CD4-positive, alpha-beta memory T cell (primary cell): ENCODE results near the gene ELMOD3. TPM values are rescaled to one million over a fixed set of nuclear protein-coding genes. Genes with fewer than 3 reads are reported as not detected.
"Not testable (repeated sequence)": the region's sequence is repeated elsewhere in the genome, so short reads cannot be mapped to it uniquely, and the experiment has no call there.

Experiments
- CTCF ChIA-PET: fragments of 350-600 bp; sonication (Branson Sonifier 250); formaldehyde crosslinking; loops from one replicate; lab custom pipeline; 2021; ENCODE audit warnings: inconsistent platforms; ENCODE audit not compliant: partially characterized antibody; lab: Charles Lee
- POLR2A ChIA-PET: fragments of 350-600 bp; sonication (Branson Sonifier 250); formaldehyde crosslinking; loops from one replicate; lab custom pipeline; 2021; ENCODE audit not compliant: partially characterized antibody; lab: Charles Lee
- DNase-seq, 5 donors: peaks; one replicate each; pipeline versions ENCODE4 v3.0.0 to v3.0.0-alpha.2; 2020 to 2022; ENCODE audit warnings: mixed read lengths in 1 of 5
- H3K27ac ChIP-seq: one replicate; pipeline ENCODE4 v1.7.0; 2013; ENCODE audit warnings: low read depth, low read length
- H3K27me3 ChIP-seq: 2 replicates; pipeline ENCODE4 v1.7.0; 2013; ENCODE audit warnings: mild to moderate bottlenecking, low read length, moderate library complexity; ENCODE audit not compliant: insufficient read depth
- H3K36me3 ChIP-seq: 2 replicates; pipeline ENCODE4 v1.7.0; 2013; ENCODE audit warnings: mild to moderate bottlenecking, low read length, moderate library complexity; ENCODE audit not compliant: insufficient read depth
- H3K4me1 ChIP-seq: 2 replicates; pipeline ENCODE4 v1.7.0; 2013; ENCODE audit warnings: mild to moderate bottlenecking, low read length, moderate library complexity; ENCODE audit not compliant: insufficient read depth
- H3K4me3 ChIP-seq, 2 donors: one replicate each; pipeline ENCODE4 v1.7.0; 2013; ENCODE audit warnings: low read length in 2 of 2, mild to moderate bottlenecking in 1 of 2
- H3K9me3 ChIP-seq, 2 donors: one replicate each; pipeline ENCODE4 v1.7.0; 2013; ENCODE audit warnings: low read length in 2 of 2, control low read depth in 1 of 2; ENCODE audit not compliant: control insufficient read depth in 1 of 2
- H3K27ac Mint-ChIP-seq, 7 donors: one replicate each; pipeline ENCODE4 v1.8.0; 2020 to 2021; ENCODE audit warnings: mixed read lengths in 7 of 7, mild to moderate bottlenecking in 6 of 7, inconsistent platforms in 3 of 7, moderate library complexity in 3 of 7
- H3K27me3 Mint-ChIP-seq, 2 donors: one replicate each; pipeline ENCODE4 v1.8.0; 2020 to 2021; ENCODE audit warnings: mixed read lengths in 2 of 2
- H3K36me3 Mint-ChIP-seq, 2 donors: one replicate each; pipeline ENCODE4 v1.8.0; 2020 to 2021; ENCODE audit warnings: mixed read lengths in 2 of 2, inconsistent platforms in 1 of 2, mild to moderate bottlenecking in 1 of 2
- H3K4me1 Mint-ChIP-seq, 4 donors: one replicate each; pipeline ENCODE4 v1.8.0; 2020 to 2021; ENCODE audit warnings: mixed read lengths in 4 of 4, mild to moderate bottlenecking in 1 of 4
- H3K4me3 Mint-ChIP-seq, 8 donors: one replicate each; pipeline ENCODE4 v1.8.0; 2020 to 2021; ENCODE audit warnings: mixed read lengths in 8 of 8, mild to moderate bottlenecking in 7 of 8, moderate library complexity in 6 of 8, inconsistent platforms in 3 of 8
- H3K9me3 Mint-ChIP-seq, 8 donors: one replicate each; pipeline ENCODE4 v1.8.0; 2020 to 2021; ENCODE audit warnings: mixed read lengths in 8 of 8, mild to moderate bottlenecking in 5 of 8, inconsistent platforms in 3 of 8, moderate library complexity in 1 of 8
- intact Hi-C: fragments of 100-400 bp; cut with micrococcal nuclease; formaldehyde crosslinking; loops from one replicate; pipeline ENCODE4 v1.15.1; 2023
- polyA plus RNA-seq, 2 donors: library from polyadenylated mRNA; unstranded; fragments of 300-500 nt; fragmentation: Illumina TruSeq; gene quantifications; one replicate each; pipeline ENCODE4 v1.2.3, GENCODE V29; 2021
- total RNA-seq, 2 experiments: library from RNA; stranded (reverse); gene quantifications; one replicate each; pipeline ENCODE4 v1.2.3, GENCODE V29; 2021

The ELMOD3 gene
- total and polyA plus RNA-seq, 4 experiments from 2014 or later, result 10.1 to 33.2 (median 20.5) TPM

GRCh38 chr2:85378257-85378656, 23.7 kb downstream of the ELMOD3 start:
- Mint-ChIP-seq H3K4me1 (peaks cover 0 to 2% (median 0%) of the 10 kb centered on the region in 4 donors), H3K9me3 (peaks cover 0 to 6% (median 0%) of the 10 kb centered on the region in 8 donors), H3K27me3 (no peaks in the 10 kb centered on the region), H3K36me3 (peaks cover 53 to 54% of the 10 kb centered on the region in 2 donors), H3K27ac (no peak overlapping the region), H3K4me3 (no peak overlapping the region)
- ChIA-PET CTCF (no interaction called here), POLR2A (no interaction called here)
- Histone ChIP-seq H3K4me3 (no peak overlapping the region), H3K36me3 (peaks cover 5% of the 10 kb centered on the region), H3K4me1 (no peaks in the 10 kb centered on the region), H3K27ac (no peak overlapping the region), H3K9me3 (no peaks in the 10 kb centered on the region), H3K27me3 (no peaks in the 10 kb centered on the region)
- no peak for DNase-seq
- intact Hi-C loops, result no loop called here

- Mint-ChIP-seq H3K27ac (no peak overlapping the region), H3K9me3 (peaks cover 0 to 6% (median 0%) of the 10 kb centered on the region in 8 donors)
These were observed 25.5 kb downstream of the ELMOD3 start for GRCh38 chr2:85380048-85380447.

GRCh38 chr2:85383151-85383550, 28.6 kb downstream of the ELMOD3 start:
- Mint-ChIP-seq H3K36me3 (peaks cover 40 to 55% of the 10 kb centered on the region in 2 donors), H3K27ac (peak overlapping the region in 2 of 7 donors; percentile 36 to 43)
- POLR2A ChIA-PET, H3K27ac ChIP-seq, DNase-seq, H3K27me3 Mint-ChIP-seq, H3K27me3 ChIP-seq, H3K4me1 Mint-ChIP-seq, H3K9me3 ChIP-seq, H3K4me1 ChIP-seq, H3K4me3 Mint-ChIP-seq, intact Hi-C loops, H3K4me3 ChIP-seq, H3K9me3 Mint-ChIP-seq, H3K36me3 ChIP-seq: not testable (repeated sequence)
- CTCF ChIA-PET, result interaction anchor here (0.7 kb wide), 1 partner anchor 50 kb away, joined by 3 read pairs; no protein-coding TSS in a partner anchor

More at GRCh38 chr2:85380048-85380447, 25.5 kb downstream of the ELMOD3 start:
- Histone ChIP-seq H3K36me3 (peaks cover 5% of the 10 kb centered on the region), H3K27me3 (no peaks in the 10 kb centered on the region), H3K27ac (no peak overlapping the region), H3K9me3 (no peaks in the 10 kb centered on the region), H3K4me3 (no peak overlapping the region), H3K4me1 (no peaks in the 10 kb centered on the region)
- H3K4me3 Mint-ChIP-seq, result no peak overlapping the region
- intact Hi-C loops, result no loop called here
- CTCF ChIA-PET, result interaction anchor here (0.7 to 1.5 kb wide), 2 partner anchors 10 to 170 kb away, joined by 3 read pairs; no protein-coding TSS in a partner anchor
- POLR2A ChIA-PET, result no interaction called here
- H3K4me1 Mint-ChIP-seq, result peaks cover 0 to 2% (median 0%) of the 10 kb centered on the region in 4 donors
- no peaks in the 10 kb centered on the region for H3K27me3 Mint-ChIP-seq
- peaks cover 48 to 61% of the 10 kb centered on the region in 2 donors for H3K36me3 Mint-ChIP-seq
- DNase-seq, result no peak

GRCh38 chr2:85383850-85384249, 29.3 kb downstream of the ELMOD3 start:
- DNase-seq, result no peak

GRCh38 chr2:85385746-85386145, 31.2 kb downstream of the ELMOD3 start:
- no peaks in the 10 kb centered on the region for H3K9me3 ChIP-seq
- peaks cover 12% of the 10 kb centered on the region for H3K36me3 ChIP-seq
- no peaks in the 10 kb centered on the region for H3K27me3 ChIP-seq
- Mint-ChIP-seq H3K27ac (peak overlapping the region in 3 of 7 donors; percentile 24 to 63 (median 37)), H3K9me3 (peaks cover 0 to 4% (median 0%) of the 10 kb centered on the region in 8 donors), H3K36me3 (peaks cover 32 to 57% of the 10 kb centered on the region in 2 donors), H3K4me1 (no peaks in the 10 kb centered on the region), H3K27me3 (no peaks in the 10 kb centered on the region), H3K4me3 (no peak overlapping the region)
- intact Hi-C loops, result no loop called here
- DNase-seq, result no peak
- no peak overlapping the region for H3K27ac ChIP-seq
- POLR2A ChIA-PET, result interaction anchor here (0.6 to 1.4 kb wide), 2 partner anchors 33 to 72 kb away, joined by 3 read pairs; partner anchors contain the start of gene SH2D6
- H3K4me1 ChIP-seq, result no peaks in the 10 kb centered on the region
- H3K4me3 ChIP-seq, result no peak overlapping the region
- CTCF ChIA-PET, result interaction anchor here (0.6 to 11.5 kb wide), 3 partner anchors 36 to 205 kb away, joined by 3 to 147 read pairs (median 3); no protein-coding TSS in a partner anchor

More at GRCh38 chr2:85383850-85384249, 29.3 kb downstream of the ELMOD3 start:
- intact Hi-C loops, result no loop called here
- peaks cover 36 to 54% of the 10 kb centered on the region in 2 donors for H3K36me3 Mint-ChIP-seq
- no peak overlapping the region for H3K4me3 Mint-ChIP-seq
- Histone ChIP-seq H3K27ac (no peak overlapping the region), H3K36me3 (peaks cover 9% of the 10 kb centered on the region), H3K27me3 (no peaks in the 10 kb centered on the region), H3K4me3 (no peak overlapping the region), H3K4me1 (no peaks in the 10 kb centered on the region), H3K9me3 (no peaks in the 10 kb centered on the region)
- no peaks in the 10 kb centered on the region for H3K27me3 Mint-ChIP-seq
- ChIA-PET CTCF (interaction anchor here (11.5 kb wide), 1 partner anchor 168 kb away, joined by 147 read pairs; no protein-coding TSS in a partner anchor), POLR2A (no interaction called here)
- peaks cover 0 to 6% (median 0%) of the 10 kb centered on the region in 8 donors for H3K9me3 Mint-ChIP-seq
- peak overlapping the region in 5 of 7 donors; percentile 20 to 84 (median 46) for H3K27ac Mint-ChIP-seq
- H3K4me1 Mint-ChIP-seq, result no peaks in the 10 kb centered on the region

GRCh38 chr2:85387754-85388153, 33.2 kb downstream of the ELMOD3 start:
- peaks cover 27 to 60% of the 10 kb centered on the region in 2 donors for H3K36me3 Mint-ChIP-seq
- peaks cover 4 to 9% (median 6%) of the 10 kb centered on the region in 4 donors for H3K4me1 Mint-ChIP-seq
- Histone ChIP-seq H3K4me3 (no peak overlapping the region), H3K27me3 (no peaks in the 10 kb centered on the region), H3K27ac (no peak overlapping the region), H3K9me3 (no peaks in the 10 kb centered on the region), H3K4me1 (peaks cover 14% of the 10 kb centered on the region), H3K36me3 (peaks cover 17% of the 10 kb centered on the region)
- intact Hi-C loops, result no loop called here
- H3K9me3 Mint-ChIP-seq, result peaks cover 0 to 4% (median 0%) of the 10 kb centered on the region in 8 donors
- ChIA-PET CTCF (interaction anchor here (11.5 kb wide), 1 partner anchor 164 kb away, joined by 147 read pairs; no protein-coding TSS in a partner anchor), POLR2A (no interaction called here)
- DNase-seq, result no peak
- no peak overlapping the region for H3K4me3 Mint-ChIP-seq
- H3K27ac Mint-ChIP-seq, result no peak overlapping the region
- H3K27me3 Mint-ChIP-seq, result no peaks in the 10 kb centered on the region

GRCh38 chr2:85388878-85389538, 34.4 kb downstream of the ELMOD3 start:
- Histone ChIP-seq H3K4me3 (no peak overlapping the region), H3K36me3 (peaks cover 17% of the 10 kb centered on the region), H3K4me1 (peaks cover 15% of the 10 kb centered on the region), H3K27me3 (no peaks in the 10 kb centered on the region), H3K27ac (no peak overlapping the region), H3K9me3 (no peaks in the 10 kb centered on the region)
- intact Hi-C loops, result no loop called here
- no peak for DNase-seq
- ChIA-PET CTCF (interaction anchor here (0.8 to 11.5 kb wide), 5 partner anchors 11 to 163 kb away, joined by 3 to 147 read pairs (median 4); partner anchors contain the start of gene SH2D6), POLR2A (no interaction called here)
- Mint-ChIP-seq H3K4me3 (no peak overlapping the region), H3K27ac (peak overlapping the region in 5 of 7 donors; percentile 3 to 65 (median 29)), H3K4me1 (peaks cover 4 to 9% (median 6%) of the 10 kb centered on the region in 4 donors), H3K9me3 (peaks cover 0 to 4% (median 0%) of the 10 kb centered on the region in 8 donors), H3K27me3 (no peaks in the 10 kb centered on the region), H3K36me3 (peaks cover 27 to 52% of the 10 kb centered on the region in 2 donors)
